ENCODE results near the gene PLD3. TPM values are rescaled to one million over a fixed set of nuclear protein-coding genes. Genes with fewer than 3 reads are reported as not detected.
A peak's percentile ranks its signal among the peaks of the same experiment; 100 is the strongest.
"Not testable (repeated sequence)": the region's sequence is repeated elsewhere in the genome, so short reads cannot be mapped to it uniquely, and the experiment has no call there.

The PLD3 gene
- total RNA-seq, 1 experiment from 2014 or later, result 141 TPM

- no peaks in the 10 kb centered on the region for H3K27me3 ChIP-seq
- H3K9me3 ChIP-seq, result no peaks in the 10 kb centered on the region
- H3K36me3 ChIP-seq, result peaks cover 70% of the 10 kb centered on the region
- DNase-seq, result no peak
- no peak overlapping the region for H3K4me3 ChIP-seq
Observed at GRCh38 chr19:40322951-40323615, 25.4 kb upstream of the PLD3 start.

GRCh38 chr19:40323705-40324104 lies 24.8 kb upstream of the PLD3 start:
- no peak for DNase-seq
- no peaks in the 10 kb centered on the region for H3K9me3 ChIP-seq
- no peaks in the 10 kb centered on the region for H3K27me3 ChIP-seq
- peaks cover 69% of the 10 kb centered on the region for H3K36me3 ChIP-seq
- no peak overlapping the region for H3K4me3 ChIP-seq

- no peak for DNase-seq
- H3K27me3 ChIP-seq, result no peaks in the 10 kb centered on the region
- H3K36me3 ChIP-seq, result peaks cover 74% of the 10 kb centered on the region
- no peak overlapping the region for H3K4me3 ChIP-seq
- no peaks in the 10 kb centered on the region for H3K9me3 ChIP-seq
Observed at GRCh38 chr19:40326201-40326600, 22.3 kb upstream of the PLD3 start.

DNA sequence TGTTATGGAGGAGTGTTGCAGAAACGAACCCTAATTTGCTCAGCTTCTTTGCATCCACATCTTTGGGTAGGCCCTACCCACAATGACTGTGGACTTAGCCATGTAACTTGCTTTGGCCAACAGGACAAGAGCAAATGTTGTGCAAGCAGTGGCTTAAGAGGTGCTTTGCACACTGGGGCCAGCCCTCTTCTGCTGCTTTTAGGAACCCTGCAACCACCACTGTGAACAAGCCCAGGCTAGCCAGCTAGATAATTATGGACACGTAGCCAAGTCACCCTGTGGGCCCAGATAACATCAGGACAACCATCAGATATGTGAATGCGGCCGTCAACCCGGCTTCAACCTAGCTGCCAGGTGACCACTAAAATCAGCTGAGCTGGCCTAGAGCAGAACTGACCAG lies 17.4 kb upstream of the PLD3 start:
- peaks cover 68% of the 10 kb centered on the region for H3K36me3 ChIP-seq
- DNase-seq, result no peak
- no peaks in the 10 kb centered on the region for H3K27me3 ChIP-seq
- no peak overlapping the region for H3K4me3 ChIP-seq
- no peaks in the 10 kb centered on the region for H3K9me3 ChIP-seq

GRCh38 chr19:40332669-40333068 lies 15.8 kb upstream of the PLD3 start:
- Histone ChIP-seq H3K9me3 (no peaks in the 10 kb centered on the region), H3K4me3 (no peak overlapping the region), H3K27me3 (no peaks in the 10 kb centered on the region), H3K36me3 (peaks cover 63% of the 10 kb centered on the region)
- DNase-seq, result no peak

GRCh38 chr19:40333083-40333482 lies 15.4 kb upstream of the PLD3 start:
- H3K4me3 ChIP-seq, DNase-seq, H3K27me3 ChIP-seq, H3K9me3 ChIP-seq: not testable (repeated sequence)
- H3K36me3 ChIP-seq, result peaks cover 59% of the 10 kb centered on the region

DNA sequence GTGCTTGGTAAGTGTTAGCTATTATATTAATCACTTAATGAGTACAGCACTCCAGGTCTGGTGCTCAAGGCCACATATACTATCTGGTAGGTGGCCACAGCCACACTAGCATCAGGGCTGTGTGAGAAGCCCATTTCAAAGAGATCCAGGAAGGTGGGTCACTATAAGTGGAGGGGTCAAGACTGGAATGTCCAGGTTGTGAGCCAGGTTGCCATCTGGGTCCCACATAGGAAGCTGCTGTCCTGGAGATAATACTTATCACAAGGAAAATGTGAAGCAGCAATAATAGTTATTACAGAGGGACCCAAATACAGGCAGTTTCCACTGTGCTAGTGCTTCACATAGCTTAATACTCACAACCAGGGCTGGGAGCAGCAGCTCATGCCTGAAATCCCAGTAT lies 13.4 kb upstream of the PLD3 start:
- H3K36me3 ChIP-seq, result peaks cover 57% of the 10 kb centered on the region
- no peaks in the 10 kb centered on the region for H3K27me3 ChIP-seq
- H3K4me3 ChIP-seq, result no peak overlapping the region
- H3K9me3 ChIP-seq, result no peaks in the 10 kb centered on the region
- no peak for DNase-seq

DNA sequence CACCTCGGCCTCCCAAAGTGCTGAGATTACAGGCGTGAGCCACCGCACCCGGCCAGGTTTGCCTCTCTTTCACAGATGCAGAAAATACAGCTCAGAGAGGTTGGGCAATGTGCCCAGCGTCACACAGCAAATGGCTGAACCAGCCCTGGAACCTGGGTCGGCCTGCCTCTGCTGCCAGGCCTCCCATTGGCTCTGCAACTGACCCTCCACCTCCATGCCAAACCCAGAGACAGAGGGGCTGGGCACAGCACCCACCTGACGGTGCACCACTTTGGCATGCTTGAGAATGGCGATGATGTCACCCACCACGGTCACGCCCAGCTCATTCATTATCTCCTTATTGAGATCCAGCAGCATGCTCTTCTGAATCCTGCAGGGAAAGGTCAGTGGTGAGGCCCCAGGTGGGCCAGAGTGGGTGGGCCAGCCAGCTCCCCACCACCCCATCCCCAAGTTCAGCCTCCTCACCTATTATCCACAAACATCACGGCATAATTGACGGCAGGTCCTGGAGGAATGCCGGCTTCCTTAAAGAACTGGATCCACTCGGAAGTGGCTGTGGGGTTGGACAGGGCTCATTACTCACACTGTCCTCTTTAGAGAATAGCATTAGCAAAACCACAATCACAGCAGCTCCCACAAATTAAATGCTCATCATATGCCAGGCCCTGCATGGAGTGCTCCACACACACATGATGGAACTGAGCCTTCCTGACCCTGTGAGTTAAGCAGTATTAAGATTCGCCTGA lies 12.5 kb upstream of the PLD3 start:
- Histone ChIP-seq H3K4me3 (no peak overlapping the region), H3K36me3 (peaks cover 54% of the 10 kb centered on the region), H3K27me3 (no peaks in the 10 kb centered on the region), H3K9me3 (no peaks in the 10 kb centered on the region)
- DNase-seq, result no peak

- Histone ChIP-seq H3K27me3 (no peaks in the 10 kb centered on the region), H3K9me3 (no peaks in the 10 kb centered on the region), H3K36me3 (peaks cover 49% of the 10 kb centered on the region), H3K4me3 (no peak overlapping the region)
- DNase-seq, result no peak
Observed at GRCh38 chr19:40336601-40336900, 11.9 kb upstream of the PLD3 start.

GRCh38 chr19:40337107-40337506 lies 11.4 kb upstream of the PLD3 start:
- Histone ChIP-seq H3K36me3 (peaks cover 45% of the 10 kb centered on the region), H3K4me3 (no peak overlapping the region), H3K9me3 (no peaks in the 10 kb centered on the region), H3K27me3 (no peaks in the 10 kb centered on the region)
- no peak for DNase-seq

DNA sequence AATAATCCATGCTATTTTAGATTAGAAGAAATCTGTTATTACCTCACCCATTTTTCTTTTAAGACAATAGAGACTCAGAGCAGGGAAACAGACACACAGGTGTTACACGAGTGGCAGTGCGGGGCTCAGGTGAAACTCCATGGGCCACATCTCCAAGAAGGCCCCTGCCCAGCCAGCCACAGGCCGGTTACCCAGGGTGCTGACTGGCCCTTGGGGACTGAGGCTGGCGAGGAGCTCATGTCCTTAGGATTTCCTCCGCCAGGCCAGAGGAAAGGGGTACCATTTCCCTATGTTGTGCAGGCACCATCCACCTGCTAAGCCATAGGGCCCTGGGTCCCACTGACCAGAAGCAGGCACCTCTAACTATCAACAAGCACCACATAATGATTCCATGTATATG lies 10.9 kb upstream of the PLD3 start:
- Histone ChIP-seq H3K9me3 (no peaks in the 10 kb centered on the region), H3K4me3 (no peak overlapping the region), H3K36me3 (peaks cover 40% of the 10 kb centered on the region), H3K27me3 (no peaks in the 10 kb centered on the region)
- no peak for DNase-seq

- Histone ChIP-seq H3K27me3 (no peaks in the 10 kb centered on the region), H3K9me3 (no peaks in the 10 kb centered on the region), H3K36me3 (peaks cover 31% of the 10 kb centered on the region), H3K4me3 (no peak overlapping the region)
- no peak for DNase-seq
Observed at GRCh38 chr19:40339018-40339728, 9.3 kb upstream of the PLD3 start.

DNA sequence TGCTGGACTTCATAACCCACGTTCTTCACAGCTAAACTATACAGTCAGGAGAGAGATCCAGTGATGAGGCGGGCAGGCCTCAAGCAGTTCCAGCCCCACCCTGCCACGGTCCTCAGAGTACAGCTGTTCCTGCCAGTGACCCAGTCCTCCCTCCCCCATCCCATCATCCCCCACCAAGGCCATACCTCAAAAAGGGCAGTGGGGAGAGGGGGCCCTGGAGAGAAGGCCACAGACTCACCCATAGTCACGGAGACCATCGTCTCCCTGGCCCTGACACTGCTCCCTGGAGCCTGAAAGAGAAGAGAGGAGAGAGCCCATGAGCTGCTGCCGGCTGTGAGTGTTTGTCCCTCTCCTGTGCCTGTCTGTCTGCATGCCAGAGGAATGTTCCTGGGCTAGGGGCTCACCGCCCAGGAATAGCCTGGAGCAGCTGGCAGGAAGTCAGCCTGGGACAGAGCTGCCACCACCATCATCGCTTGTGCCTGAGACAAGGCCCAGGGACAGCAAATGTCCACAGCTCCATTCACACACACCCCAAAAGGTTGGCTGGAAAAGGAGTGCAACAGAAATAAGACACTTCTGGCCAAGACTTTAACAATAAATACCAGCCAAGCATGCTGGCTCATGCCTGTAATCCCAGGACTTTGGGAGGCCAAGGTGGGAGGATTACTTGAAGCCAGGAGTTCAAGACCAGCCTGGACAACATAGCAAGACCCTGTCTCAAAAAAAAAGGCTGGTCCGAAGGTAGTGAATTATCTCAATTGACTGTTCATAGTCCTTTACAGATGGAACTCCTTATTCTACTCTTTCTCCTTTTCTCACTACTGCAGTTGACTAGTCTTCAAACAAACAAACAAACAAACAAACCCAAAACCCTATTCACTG lies 6.7 kb upstream of the PLD3 start:
- no peak for DNase-seq
- Histone ChIP-seq H3K27me3 (no peaks in the 10 kb centered on the region), H3K36me3 (peaks cover 23% of the 10 kb centered on the region), H3K9me3 (no peaks in the 10 kb centered on the region), H3K4me3 (no peak overlapping the region)

DNA sequence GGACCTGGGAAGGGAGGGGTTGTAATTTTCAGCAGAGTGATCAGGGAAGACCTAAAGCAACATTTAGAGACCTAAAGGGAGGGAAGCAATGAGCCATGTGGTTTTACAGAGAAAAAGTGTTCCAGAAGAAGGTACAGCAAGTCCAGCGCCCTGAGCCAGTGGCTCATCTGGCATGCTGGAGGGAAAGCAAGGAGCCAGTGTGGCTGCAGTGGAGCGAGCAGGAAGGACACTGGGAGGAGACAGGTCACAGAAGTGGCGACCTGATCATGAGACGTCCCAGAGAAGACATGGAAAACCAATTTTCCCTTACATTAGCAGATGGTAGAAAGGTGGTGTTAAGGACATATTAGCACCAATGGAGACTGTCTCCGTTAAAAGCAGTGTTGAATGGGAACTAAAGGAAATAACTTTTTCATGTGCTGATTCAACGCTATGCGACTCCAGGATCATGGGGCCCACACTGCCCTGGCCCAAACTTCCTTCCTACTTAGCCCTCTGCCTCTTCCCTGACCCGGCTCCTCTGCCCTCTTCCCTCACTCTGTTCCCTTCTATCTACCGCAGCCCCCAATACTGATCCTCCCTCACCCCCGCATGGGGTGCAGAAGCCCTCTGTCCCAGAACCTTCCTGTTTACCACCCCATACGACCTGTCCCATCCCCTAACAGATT lies 5.7 kb upstream of the PLD3 start:
- Histone ChIP-seq H3K36me3 (peaks cover 26% of the 10 kb centered on the region), H3K4me3 (no peak overlapping the region), H3K9me3 (no peaks in the 10 kb centered on the region), H3K27me3 (no peaks in the 10 kb centered on the region)
- DNase-seq, result no peak

DNA sequence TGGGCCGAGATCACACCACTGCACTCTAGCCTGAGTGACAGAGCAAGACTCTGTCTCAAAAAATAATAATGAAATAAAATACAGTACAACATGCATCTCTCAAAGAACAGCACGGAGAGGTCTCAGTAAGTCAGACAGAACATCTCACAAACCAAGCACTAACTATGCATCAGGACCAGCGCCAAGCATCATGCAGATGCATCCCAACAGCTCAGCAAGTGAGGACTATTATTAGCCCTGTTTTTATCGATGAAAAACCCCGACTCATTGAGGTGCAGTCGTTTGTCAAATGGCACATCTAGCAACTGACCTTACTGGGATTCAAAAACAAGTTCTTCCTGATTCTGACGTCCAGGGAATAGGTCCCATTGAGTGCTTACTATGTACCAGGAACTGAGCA lies 4.1 kb upstream of the PLD3 start:
- Histone ChIP-seq H3K36me3 (peaks cover 16% of the 10 kb centered on the region), H3K9me3 (no peaks in the 10 kb centered on the region), H3K4me3 (no peak overlapping the region), H3K27me3 (no peaks in the 10 kb centered on the region)
- DNase-seq, result no peak

- DNase-seq, result no peak
Observed at GRCh38 chr19:40348961-40349507, 539 bp downstream of the PLD3 start.

More at GRCh38 chr19:40348961-40349507, 539 bp downstream of the PLD3 start:
- Histone ChIP-seq H3K9me3 (no peaks in the 10 kb centered on the region), H3K36me3 (peaks cover 9% of the 10 kb centered on the region), H3K4me3 (peak overlapping the region; percentile 71), H3K27me3 (no peaks in the 10 kb centered on the region)
